Naive thymus-derived CD4-positive, alpha-beta T cell (primary cell): Measurements from ENCODE around the gene OSBP2. TPM values are rescaled to one million over a fixed set of nuclear protein-coding genes. Genes with fewer than 3 reads are reported as not detected.

Experiments used
- ATAC-seq: fragments of 150-1000 bp; cut with Tn5 transposase; 2 replicates; pipeline ENCODE4 v1.10.0; 2021; ENCODE audit warnings: mild to moderate bottlenecking, moderate library complexity
- CTCF ChIA-PET: fragments of 350-600 bp; sonication (Branson Sonifier 250); formaldehyde crosslinking; loops from one replicate; lab custom pipeline; 2021; ENCODE audit warnings: antibody characterized with exemption; lab: Charles Lee
- POLR2A ChIA-PET: fragments of 350-600 bp; sonication (Branson Sonifier 250); formaldehyde crosslinking; loops from one replicate; lab custom pipeline; 2021; ENCODE audit warnings: antibody characterized with exemption, inconsistent platforms; lab: Charles Lee
- DNase-seq, 9 donors: peaks; one replicate each; pipeline versions ENCODE4 v3.0.0 to v3.0.0-alpha.2; 2020 to 2022; ENCODE audit warnings: mixed read lengths in 1 of 9
- H3K27ac ChIP-seq: one replicate; pipeline ENCODE4 v1.7.0; 2013; ENCODE audit warnings: mild to moderate bottlenecking, low read depth, low read length, moderate library complexity
- H3K27me3 ChIP-seq, 2 donors: one replicate each; pipeline ENCODE4 v1.7.0; 2013; ENCODE audit warnings: low read length in 2 of 2, mild to moderate bottlenecking in 2 of 2, moderate library complexity in 2 of 2; ENCODE audit not compliant: control insufficient read depth in 2 of 2, insufficient read depth in 2 of 2
- H3K36me3 ChIP-seq, 3 experiments: 1 replicate in 2 of 3; 2 replicates in 1 of 3; pipeline ENCODE4 v1.7.0; 2013; ENCODE audit warnings: low read length in 3 of 3, mild to moderate bottlenecking in 3 of 3, moderate library complexity in 1 of 3; ENCODE audit not compliant: insufficient read depth in 3 of 3, control insufficient read depth in 2 of 3
- H3K4me1 ChIP-seq, 2 donors: one replicate each; pipeline ENCODE4 v1.7.0; 2013; ENCODE audit warnings: low read length in 2 of 2, mild to moderate bottlenecking in 2 of 2, moderate library complexity in 1 of 2; ENCODE audit not compliant: control insufficient read depth in 2 of 2, insufficient read depth in 2 of 2
- H3K4me3 ChIP-seq: 2 replicates; pipeline ENCODE4 v1.7.0; 2013; ENCODE audit warnings: mild to moderate bottlenecking, low read length
- H3K9me3 ChIP-seq, 3 experiments: 1 replicate in 2 of 3; 2 replicates in 1 of 3; pipeline ENCODE4 v1.7.0; 2013; ENCODE audit warnings: low read length in 3 of 3; ENCODE audit not compliant: control insufficient read depth in 2 of 3
- H3K27ac Mint-ChIP-seq, 9 donors: one replicate each; pipeline ENCODE4 v1.8.0; 2020 to 2022; ENCODE audit warnings: mixed read lengths in 9 of 9, mild to moderate bottlenecking in 8 of 9, moderate library complexity in 5 of 9, inconsistent platforms in 2 of 9
- H3K27me3 Mint-ChIP-seq, 5 donors: one replicate each; pipeline ENCODE4 v1.8.0; 2021 to 2022; ENCODE audit warnings: mixed read lengths in 5 of 5, mild to moderate bottlenecking in 1 of 5
- H3K36me3 Mint-ChIP-seq, 5 donors: one replicate each; pipeline ENCODE4 v1.8.0; 2020 to 2022; ENCODE audit warnings: mixed read lengths in 5 of 5, mild to moderate bottlenecking in 3 of 5, inconsistent platforms in 1 of 5
- H3K4me1 Mint-ChIP-seq, 7 donors: one replicate each; pipeline ENCODE4 v1.8.0; 2020 to 2022; ENCODE audit warnings: mixed read lengths in 7 of 7, mild to moderate bottlenecking in 3 of 7, inconsistent platforms in 1 of 7
- H3K4me3 Mint-ChIP-seq, 10 donors: one replicate each; pipeline ENCODE4 v1.8.0; 2020 to 2022; ENCODE audit warnings: mild to moderate bottlenecking in 10 of 10, mixed read lengths in 10 of 10, moderate library complexity in 6 of 10, inconsistent platforms in 2 of 10
- H3K9me3 Mint-ChIP-seq, 11 donors: one replicate each; pipeline ENCODE4 v1.8.0; 2020 to 2022; ENCODE audit warnings: mixed read lengths in 11 of 11, mild to moderate bottlenecking in 4 of 11, inconsistent platforms in 1 of 11, moderate library complexity in 1 of 11
- intact Hi-C, 2 donors: fragments of 100-400 bp; cut with micrococcal nuclease; formaldehyde crosslinking; loops; one replicate each; pipeline ENCODE4 v1.15.1; 2023
- polyA plus RNA-seq, 2 donors: library from polyadenylated mRNA; unstranded; fragments of 300-500 nt; fragmentation: Illumina TruSeq; gene quantifications; one replicate each; pipeline ENCODE4 v1.2.3, GENCODE V29; 2021
- total RNA-seq, 6 experiments: library from RNA in 5 of 6; stranded (reverse) in 5 of 6; gene quantifications; 1 replicate in 5 of 6; 2 replicates in 1 of 6; pipeline ENCODE4 v1.2.3 and lab custom pipeline; 2021 to 2026

Gene OSBP2
- total and polyA plus RNA-seq, 7 experiments from 2014 or later = 0.37 to 2.7 (median 1.8) TPM

DNA sequence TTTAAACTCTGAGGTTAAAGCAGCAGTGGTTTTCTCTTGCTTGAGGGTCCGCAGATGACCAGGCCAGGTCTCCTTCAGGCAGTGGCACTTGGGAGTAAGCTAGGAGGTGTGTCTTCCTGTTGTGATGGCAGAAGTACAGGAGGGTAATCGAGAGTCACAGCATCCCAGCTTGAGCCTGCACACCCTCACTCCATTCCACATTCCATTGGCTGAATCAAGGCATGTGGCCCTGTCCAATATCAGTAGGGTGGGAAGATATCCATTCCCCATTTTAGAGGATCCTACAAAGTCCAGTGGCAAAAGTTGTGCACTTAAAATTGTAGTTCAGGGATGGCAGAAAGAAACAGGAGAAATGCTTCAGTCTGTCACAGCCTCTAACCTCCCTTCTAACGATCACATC is 23.3 kb downstream of the OSBP2 start:
- no peaks in the 10 kb centered on the region for H3K9me3 Mint-ChIP-seq
- Histone ChIP-seq H3K4me1 (no peaks in the 10 kb centered on the region), H3K36me3 (no peaks in the 10 kb centered on the region), H3K4me3 (no peak overlapping the region), H3K27me3 (no peaks in the 10 kb centered on the region), H3K27ac (no peak overlapping the region), H3K9me3 (no peaks in the 10 kb centered on the region)
- intact Hi-C loops = no loop called here
- H3K4me1 Mint-ChIP-seq = peaks cover 0 to 7% (median 0%) of the 10 kb centered on the region in 7 donors
- CTCF ChIA-PET = no interaction called here
- DNase-seq = no peak
- ATAC-seq = no peak
- POLR2A ChIA-PET = no interaction called here
- no peak overlapping the region for H3K4me3 Mint-ChIP-seq
- H3K36me3 Mint-ChIP-seq = peaks cover 0 to 4% (median 3%) of the 10 kb centered on the region in 5 donors
- H3K27ac Mint-ChIP-seq = peak overlapping the region in 1 of 9 donors; percentile 10
- H3K27me3 Mint-ChIP-seq = no peaks in the 10 kb centered on the region

DNA sequence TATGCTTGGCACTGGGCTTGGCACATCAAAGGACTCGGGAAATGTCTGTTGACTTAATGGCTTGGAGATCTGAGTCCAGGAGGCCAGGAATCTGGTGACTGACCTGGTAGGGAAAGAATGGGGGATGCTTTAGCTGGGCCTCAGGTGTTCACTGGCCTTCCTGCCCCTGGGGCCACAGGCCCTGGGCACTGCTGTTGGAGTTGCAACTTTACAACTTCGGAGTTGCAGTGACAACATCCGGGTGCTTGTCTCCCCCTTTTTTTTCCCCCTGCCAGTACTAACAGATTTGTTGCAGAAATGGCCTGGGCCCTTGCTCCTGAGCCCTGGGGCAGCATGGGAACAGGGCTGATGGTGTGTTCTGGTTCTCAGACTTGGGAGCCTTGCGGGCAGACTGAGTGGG is 23.8 kb downstream of the OSBP2 start:
- no peaks in the 10 kb centered on the region for H3K27me3 ChIP-seq
- H3K27me3 Mint-ChIP-seq = no peaks in the 10 kb centered on the region
- H3K4me1 Mint-ChIP-seq = peaks cover 0 to 7% (median 0%) of the 10 kb centered on the region in 7 donors
- no peak for DNase-seq
- H3K9me3 Mint-ChIP-seq = no peaks in the 10 kb centered on the region
- H3K36me3 ChIP-seq = no peaks in the 10 kb centered on the region
- peaks cover 0 to 4% (median 3%) of the 10 kb centered on the region in 5 donors for H3K36me3 Mint-ChIP-seq
- CTCF ChIA-PET = no interaction called here
- no peak for ATAC-seq
- H3K4me3 ChIP-seq = no peak overlapping the region
- intact Hi-C loops = no loop called here
- H3K9me3 ChIP-seq = no peaks in the 10 kb centered on the region
- no peak overlapping the region for H3K27ac ChIP-seq
- no peak overlapping the region for H3K4me3 Mint-ChIP-seq
- POLR2A ChIA-PET = interaction anchor here (0.6 kb wide), 1 partner anchor 54 kb away, joined by 3 read pairs; no protein-coding TSS in a partner anchor
- H3K4me1 ChIP-seq = no peaks in the 10 kb centered on the region
- no peak overlapping the region for H3K27ac Mint-ChIP-seq

DNA sequence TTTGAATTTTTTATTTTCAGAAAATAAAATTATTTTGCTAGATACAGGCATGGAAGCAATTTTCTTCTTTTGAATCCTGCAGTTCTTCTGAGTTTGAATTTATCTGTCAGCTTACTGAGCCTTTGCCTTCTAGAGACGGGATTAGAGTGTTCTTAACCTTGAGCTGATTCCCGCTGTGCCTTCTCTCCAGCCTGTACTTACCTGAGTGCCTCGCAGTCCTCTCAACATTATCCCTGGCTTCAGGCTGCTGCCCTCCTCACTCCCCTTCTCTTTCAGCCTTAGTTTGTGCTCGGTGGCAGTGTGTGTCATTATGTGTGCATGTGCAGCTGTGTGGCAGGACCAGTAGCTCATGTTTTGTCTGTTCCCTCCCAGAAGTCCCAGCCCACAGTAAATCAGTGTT is 24.3 kb downstream of the OSBP2 start:
- Histone ChIP-seq H3K36me3 (no peaks in the 10 kb centered on the region), H3K4me3 (no peak overlapping the region), H3K4me1 (no peaks in the 10 kb centered on the region), H3K27me3 (no peaks in the 10 kb centered on the region), H3K27ac (no peak overlapping the region), H3K9me3 (no peaks in the 10 kb centered on the region)
- H3K27me3 Mint-ChIP-seq = no peaks in the 10 kb centered on the region
- intact Hi-C loops = no loop called here
- no peak overlapping the region for H3K4me3 Mint-ChIP-seq
- ChIA-PET POLR2A (interaction anchor here (0.6 kb wide), 1 partner anchor 53 kb away, joined by 3 read pairs; no protein-coding TSS in a partner anchor), CTCF (no interaction called here)
- H3K27ac Mint-ChIP-seq = no peak overlapping the region
- H3K9me3 Mint-ChIP-seq = no peaks in the 10 kb centered on the region
- DNase-seq = no peak
- H3K4me1 Mint-ChIP-seq = peaks cover 0 to 7% (median 0%) of the 10 kb centered on the region in 7 donors
- ATAC-seq = no peak
- H3K36me3 Mint-ChIP-seq = peaks cover 0 to 4% (median 4%) of the 10 kb centered on the region in 5 donors

DNA sequence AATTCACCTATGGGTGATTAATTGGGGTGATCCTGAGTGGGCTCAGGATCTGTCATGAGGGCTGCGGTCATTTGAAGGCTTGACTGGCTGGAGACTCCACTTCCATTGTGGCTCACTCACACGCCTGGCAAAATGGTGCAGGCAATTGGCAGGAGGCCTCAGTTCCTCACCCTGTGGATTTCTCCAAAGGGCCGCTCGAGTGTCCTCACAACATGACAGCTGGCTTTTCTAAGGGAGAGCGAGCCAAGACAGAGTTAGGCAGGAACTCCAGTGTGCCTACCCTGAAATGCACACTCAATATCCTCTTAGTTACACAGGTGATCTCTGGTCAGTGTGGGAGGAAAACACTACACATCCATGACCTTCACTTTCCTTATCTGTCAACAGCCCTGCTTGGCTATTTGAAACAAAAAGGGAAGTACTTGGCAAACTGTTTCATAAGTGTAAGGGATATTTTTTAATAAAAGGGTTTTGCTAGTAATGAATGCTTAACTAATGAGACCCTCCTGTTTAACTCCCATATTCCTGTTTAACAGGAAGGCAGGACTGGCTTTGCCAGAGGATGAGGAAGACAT is 25.7 kb downstream of the OSBP2 start:
- ChIA-PET POLR2A (no interaction called here), CTCF (no interaction called here)
- ATAC-seq (no peak), DNase-seq (no peak)
- Mint-ChIP-seq H3K4me1 (peaks cover 0 to 3% (median 0%) of the 10 kb centered on the region in 7 donors), H3K36me3 (peaks cover 0 to 5% (median 3%) of the 10 kb centered on the region in 5 donors), H3K27ac (peak overlapping the region in 1 of 9 donors; percentile 40), H3K9me3 (no peaks in the 10 kb centered on the region), H3K27me3 (no peaks in the 10 kb centered on the region), H3K4me3 (no peak overlapping the region)
- H3K27me3 ChIP-seq = no peaks in the 10 kb centered on the region
- H3K4me1 ChIP-seq = no peaks in the 10 kb centered on the region
- H3K4me3 ChIP-seq = no peak overlapping the region
- no peak overlapping the region for H3K27ac ChIP-seq
- intact Hi-C loops = no loop called here
- no peaks in the 10 kb centered on the region for H3K36me3 ChIP-seq
- no peaks in the 10 kb centered on the region for H3K9me3 ChIP-seq

DNA sequence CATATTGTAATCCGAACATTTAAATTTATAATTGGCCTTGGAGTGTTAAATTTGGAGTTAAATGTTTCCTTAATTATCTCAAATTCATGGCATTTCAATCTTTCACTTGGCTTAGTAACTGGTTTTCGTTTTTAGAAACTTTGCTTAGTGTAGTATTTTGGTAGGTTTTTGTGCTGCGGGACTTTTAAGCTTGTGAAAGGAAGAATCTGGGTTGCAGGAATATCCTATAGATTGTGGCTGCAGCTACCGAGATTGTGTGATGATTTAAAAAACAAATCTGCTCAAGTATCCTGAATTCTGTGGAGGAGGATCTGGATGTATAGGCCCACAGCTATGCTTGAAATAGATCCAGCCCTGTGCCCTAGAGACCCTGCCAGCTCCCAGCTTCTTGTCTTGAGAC is 27.1 kb downstream of the OSBP2 start:
- Mint-ChIP-seq H3K9me3 (no peaks in the 10 kb centered on the region), H3K4me3 (no peak overlapping the region), H3K4me1 (peaks cover 0 to under 1% (median 0%) of the 10 kb centered on the region in 7 donors), H3K36me3 (peaks cover 0 to 3% (median under 1%) of the 10 kb centered on the region in 5 donors), H3K27me3 (no peaks in the 10 kb centered on the region), H3K27ac (no peak overlapping the region)
- Histone ChIP-seq H3K4me1 (no peaks in the 10 kb centered on the region), H3K27me3 (no peaks in the 10 kb centered on the region), H3K36me3 (no peaks in the 10 kb centered on the region), H3K27ac (no peak overlapping the region), H3K4me3 (no peak overlapping the region), H3K9me3 (no peaks in the 10 kb centered on the region)
- intact Hi-C loops = no loop called here
- ATAC-seq (no peak), DNase-seq (no peak)
- ChIA-PET POLR2A (no interaction called here), CTCF (no interaction called here)

DNA sequence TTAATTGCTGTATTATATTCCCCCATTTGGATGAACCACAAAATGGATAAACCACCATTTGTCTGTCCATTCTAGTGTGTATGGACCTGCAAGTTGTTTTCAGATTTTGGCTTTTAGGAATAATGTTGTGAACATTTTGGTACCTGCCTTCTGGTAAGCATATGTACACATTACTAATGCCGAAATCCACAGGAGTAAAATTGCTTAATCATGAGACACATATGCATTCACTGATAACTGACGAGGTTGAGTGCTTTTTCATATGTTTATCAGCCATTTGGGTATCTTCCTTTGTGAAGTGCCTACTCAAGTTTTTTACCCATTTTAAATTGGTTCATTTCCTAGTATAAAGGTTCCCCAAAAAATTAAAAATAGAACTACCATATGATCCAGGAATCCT is 34.2 kb downstream of the OSBP2 start:
- ChIA-PET CTCF (no interaction called here), POLR2A (no interaction called here)
- intact Hi-C loops = no loop called here
- no peak overlapping the region for H3K27ac ChIP-seq
- no peak overlapping the region for H3K27ac Mint-ChIP-seq
- no peaks in the 10 kb centered on the region for H3K27me3 ChIP-seq
- no peak overlapping the region for H3K4me3 ChIP-seq
- no peaks in the 10 kb centered on the region for H3K36me3 ChIP-seq
- H3K9me3 ChIP-seq = no peaks in the 10 kb centered on the region
- DNase-seq = no peak
- no peaks in the 10 kb centered on the region for H3K9me3 Mint-ChIP-seq
- H3K36me3 Mint-ChIP-seq = peaks cover 0 to 4% (median 0%) of the 10 kb centered on the region in 5 donors
- H3K4me3 Mint-ChIP-seq = no peak overlapping the region
- no peak for ATAC-seq
- peaks cover 0 to 4% (median 0%) of the 10 kb centered on the region in 5 donors for H3K27me3 Mint-ChIP-seq
- peaks cover 0 to 6% (median 0%) of the 10 kb centered on the region in 7 donors for H3K4me1 Mint-ChIP-seq
- no peaks in the 10 kb centered on the region for H3K4me1 ChIP-seq

DNA sequence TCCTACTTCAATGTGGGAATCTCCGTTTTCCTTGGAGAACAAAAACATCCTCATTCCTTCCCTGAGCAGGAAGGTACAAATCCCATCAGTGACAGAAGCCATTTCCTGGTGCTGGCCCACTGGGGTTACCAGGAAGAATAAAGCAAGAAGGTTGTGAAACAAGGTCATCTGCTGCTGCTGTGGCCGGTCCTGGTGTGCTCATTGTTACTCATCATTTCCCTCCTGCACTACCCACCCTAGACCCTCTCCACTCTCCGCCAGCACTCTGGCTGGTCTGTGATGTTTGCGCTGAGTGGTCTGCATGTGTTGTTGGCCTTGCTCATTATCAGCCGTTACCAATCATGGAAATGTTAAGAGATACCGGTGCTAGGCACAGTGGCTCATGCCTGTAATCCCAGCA is 37.0 kb downstream of the OSBP2 start:
- ATAC-seq = no peak
- no peaks in the 10 kb centered on the region for H3K9me3 ChIP-seq
- Mint-ChIP-seq H3K27ac (no peak overlapping the region), H3K9me3 (peaks cover 0 to 4% (median 0%) of the 10 kb centered on the region in 11 donors), H3K4me3 (no peak overlapping the region), H3K27me3 (peaks cover 0 to 4% (median 0%) of the 10 kb centered on the region in 5 donors), H3K36me3 (peaks cover 0 to 4% (median 0%) of the 10 kb centered on the region in 5 donors), H3K4me1 (peaks cover 0 to 6% (median 0%) of the 10 kb centered on the region in 7 donors)
- H3K4me3 ChIP-seq = no peak overlapping the region
- H3K36me3 ChIP-seq = no peaks in the 10 kb centered on the region
- ChIA-PET POLR2A (no interaction called here), CTCF (no interaction called here)
- no peak overlapping the region for H3K27ac ChIP-seq
- no peaks in the 10 kb centered on the region for H3K27me3 ChIP-seq
- intact Hi-C loops = no loop called here
- DNase-seq = no peak
- no peaks in the 10 kb centered on the region for H3K4me1 ChIP-seq
